Hematopoietic multipotent progenitor cell treated with erythropoietin and hydrocortisone succinate and interleukin-3 and kit ligand, for 8 days (in vitro differentiated cells): ENCODE data around the gene GPR162.

Source experiments
- DNase-seq: peaks from one replicate; pipeline ENCODE4 v3.0.0-alpha.2; 2015

The GPR162 gene

GRCh38 chr12:6787309-6787708, 34.3 kb upstream of the GPR162 start:
- no peak for DNase-seq

GRCh38 chr12:6788972-6789924, 32.4 kb upstream of the GPR162 start, which contains the start of gene CD4:
CD4 (plus strand) TSS chr12:6789528; CDS start chr12:6800139, 10,611 bp downstream.
- DNase-seq: peak; percentile 58

- DNase-seq: no peak
Observed at GRCh38 chr12:6790496-6791150, 31.0 kb upstream of the GPR162 start.

GRCh38 chr12:6791931-6792520, 29.6 kb upstream of the GPR162 start:
- DNase-seq: no peak

GRCh38 chr12:6792522-6793201, 29.0 kb upstream of the GPR162 start:
- DNase-seq: no peak

- no peak for DNase-seq
Observed at GRCh38 chr12:6795088-6795487, 26.5 kb upstream of the GPR162 start.

GRCh38 chr12:6796576-6796975, 25.0 kb upstream of the GPR162 start:
- no peak for DNase-seq

- DNase-seq: no peak
Observed at GRCh38 chr12:6799147-6799546, 22.5 kb upstream of the GPR162 start.

- no peak for DNase-seq
Observed at GRCh38 chr12:6807170-6807569, 14.5 kb upstream of the GPR162 start.

GRCh38 chr12:6809056-6809455, 12.6 kb upstream of the GPR162 start:
- DNase-seq: no peak

GRCh38 chr12:6810758-6811157, 10.9 kb upstream of the GPR162 start:
- DNase-seq: no peak

- DNase-seq: no peak
Observed at GRCh38 chr12:6813363-6813762, 8.3 kb upstream of the GPR162 start.

GRCh38 chr12:6816598-6816997, 5.0 kb upstream of the GPR162 start:
- DNase-seq: no peak

GRCh38 chr12:6817098-6817497, 4.5 kb upstream of the GPR162 start:
- DNase-seq: no peak

GRCh38 chr12:6817662-6818157, 3.9 kb upstream of the GPR162 start:
- DNase-seq: no peak

GRCh38 chr12:6818222-6818621, 3.4 kb upstream of the GPR162 start:
- DNase-seq: no peak

- DNase-seq: no peak
Observed at GRCh38 chr12:6818645-6819044, 3.0 kb upstream of the GPR162 start.

- no peak for DNase-seq
Observed at GRCh38 chr12:6819106-6820030, 2.3 kb upstream of the GPR162 start.

- DNase-seq: no peak
Observed at GRCh38 chr12:6820166-6820565, 1.5 kb upstream of the GPR162 start.

- no peak for DNase-seq
Observed at GRCh38 chr12:6822426-6823135, 960 bp downstream of the GPR162 start.
